ENCODE data around the gene FOXC1. TPM values are rescaled to one million over a fixed set of nuclear protein-coding genes. Genes with fewer than 3 reads are reported as not detected.

The FOXC1 gene
- total RNA-seq, 1 experiment from 2014 or later, result 16.5 TPM

- H3K4me3 Mint-ChIP-seq (ENCODE audit: low read depth, unreplicated experiment), result no peak overlapping the region
- CTCF ChIA-PET, result no interaction called here
- no peak overlapping the region for H3K27ac Mint-ChIP-seq (ENCODE audit: unreplicated experiment)
- no peaks in the 10 kb centered on the region for H3K9me3 Mint-ChIP-seq (ENCODE audit: low read depth, unreplicated experiment)
- no TSS peak for BruUV-seq (replicated peaks)
- no peak for TF ChIP-seq CTCF (IDR thresholded peaks at IDR 0.05; ENCODE audit: unreplicated experiment)
- intact Hi-C loops (cut with micrococcal nuclease; ENCODE audit: unreplicated experiment), result no loop called here
- no peaks in the 10 kb centered on the region for H3K4me1 Mint-ChIP-seq (ENCODE audit: low read depth, unreplicated experiment)
- H3K36me3 Mint-ChIP-seq (ENCODE audit: insufficient read depth, unreplicated experiment), result no peaks in the 10 kb centered on the region
- DNase-seq, result no peak
- peaks cover 47% of the 10 kb centered on the region for H3K27me3 Mint-ChIP-seq (ENCODE audit: unreplicated experiment)
Observed at GRCh38 chr6:1584996-1585668, 24.6 kb upstream of the FOXC1 start.

- CTCF ChIA-PET, result no interaction called here
- no peak for DNase-seq
- no TSS peak for BruUV-seq (replicated peaks)
- H3K27me3 Mint-ChIP-seq (ENCODE audit: unreplicated experiment), result peaks cover 52% of the 10 kb centered on the region
- no peaks in the 10 kb centered on the region for H3K36me3 Mint-ChIP-seq (ENCODE audit: insufficient read depth, unreplicated experiment)
- no peaks in the 10 kb centered on the region for H3K4me1 Mint-ChIP-seq (ENCODE audit: low read depth, unreplicated experiment)
- intact Hi-C loops (cut with micrococcal nuclease; ENCODE audit: unreplicated experiment), result no loop called here
- TF ChIP-seq CTCF (IDR thresholded peaks at IDR 0.05; ENCODE audit: unreplicated experiment), result no peak
- no peak overlapping the region for H3K27ac Mint-ChIP-seq (ENCODE audit: unreplicated experiment)
- H3K4me3 Mint-ChIP-seq (ENCODE audit: low read depth, unreplicated experiment), result no peak overlapping the region
- H3K9me3 Mint-ChIP-seq (ENCODE audit: low read depth, unreplicated experiment), result no peaks in the 10 kb centered on the region
Observed at GRCh38 chr6:1585669-1586049, 24.1 kb upstream of the FOXC1 start.

GRCh38 chr6:1586256-1586655 is 23.5 kb upstream of the FOXC1 start:
- H3K4me1 Mint-ChIP-seq (ENCODE audit: low read depth, unreplicated experiment), result no peaks in the 10 kb centered on the region
- no peaks in the 10 kb centered on the region for H3K36me3 Mint-ChIP-seq (ENCODE audit: insufficient read depth, unreplicated experiment)
- no peaks in the 10 kb centered on the region for H3K9me3 Mint-ChIP-seq (ENCODE audit: low read depth, unreplicated experiment)
- no peak for TF ChIP-seq CTCF (IDR thresholded peaks at IDR 0.05; ENCODE audit: unreplicated experiment)
- no peak overlapping the region for H3K4me3 Mint-ChIP-seq (ENCODE audit: low read depth, unreplicated experiment)
- no TSS peak for BruUV-seq (replicated peaks)
- intact Hi-C loops (cut with micrococcal nuclease; ENCODE audit: unreplicated experiment), result no loop called here
- H3K27ac Mint-ChIP-seq (ENCODE audit: unreplicated experiment), result no peak overlapping the region
- H3K27me3 Mint-ChIP-seq (ENCODE audit: unreplicated experiment), result peaks cover 53% of the 10 kb centered on the region
- CTCF ChIA-PET, result no interaction called here
- DNase-seq, result no peak

- H3K27ac Mint-ChIP-seq (ENCODE audit: unreplicated experiment), result no peak overlapping the region
- no peaks in the 10 kb centered on the region for H3K36me3 Mint-ChIP-seq (ENCODE audit: insufficient read depth, unreplicated experiment)
- intact Hi-C loops (cut with micrococcal nuclease; ENCODE audit: unreplicated experiment), result no loop called here
- BruUV-seq (replicated peaks), result no TSS peak
- CTCF ChIA-PET, result no interaction called here
- TF ChIP-seq CTCF (IDR thresholded peaks at IDR 0.05; ENCODE audit: unreplicated experiment), result no peak
- peaks cover 60% of the 10 kb centered on the region for H3K27me3 Mint-ChIP-seq (ENCODE audit: unreplicated experiment)
- H3K4me3 Mint-ChIP-seq (ENCODE audit: low read depth, unreplicated experiment), result no peak overlapping the region
- no peaks in the 10 kb centered on the region for H3K9me3 Mint-ChIP-seq (ENCODE audit: low read depth, unreplicated experiment)
- H3K4me1 Mint-ChIP-seq (ENCODE audit: low read depth, unreplicated experiment), result no peaks in the 10 kb centered on the region
- no peak for DNase-seq
Observed at GRCh38 chr6:1586861-1587450, 22.8 kb upstream of the FOXC1 start.
